IPS-11a (cell line): ENCODE data around the gene PMEL.
A peak's percentile ranks its signal among the peaks of the same experiment; 100 is the strongest.

Experiments
- H3K4me3 ChIP-seq: one replicate; pipeline ENCODE4 v1.5.1; 2013; ENCODE audit warnings: low read depth, low read length, control low read depth

The PMEL gene

GRCh38 chr12:55942577-55943136 is 23.2 kb downstream of the PMEL start:
- no peak overlapping the region for H3K4me3 ChIP-seq

- H3K4me3 ChIP-seq: no peak overlapping the region
These were observed 23.8 kb downstream of the PMEL start for GRCh38 chr12:55942055-55942454.

GRCh38 chr12:55940065-55940732 is 25.6 kb downstream of the PMEL start:
- no peak overlapping the region for H3K4me3 ChIP-seq

- H3K4me3 ChIP-seq: no peak overlapping the region
These were observed 26.9 kb downstream of the PMEL start for GRCh38 chr12:55938826-55939501.

- no peak overlapping the region for H3K4me3 ChIP-seq
These were observed 27.9 kb downstream of the PMEL start for GRCh38 chr12:55937981-55938380.

- no peak overlapping the region for H3K4me3 ChIP-seq
These were observed 30.1 kb downstream of the PMEL start for GRCh38 chr12:55935738-55936151.

- no peak overlapping the region for H3K4me3 ChIP-seq
These were observed 31.1 kb downstream of the PMEL start for GRCh38 chr12:55934773-55935172.

- no peak overlapping the region for H3K4me3 ChIP-seq
These were observed 31.8 kb downstream of the PMEL start for GRCh38 chr12:55933799-55934742.

GRCh38 chr12:55933169-55933798 is 32.6 kb downstream of the PMEL start:
- H3K4me3 ChIP-seq: no peak overlapping the region

- H3K4me3 ChIP-seq: peak overlapping the region; percentile 59
These were observed 33.3 kb downstream of the PMEL start for GRCh38 chr12:55932551-55932910.

- H3K4me3 ChIP-seq: peak overlapping the region; percentile 59
These were observed 33.9 kb downstream of the PMEL start for GRCh38 chr12:55931780-55932550.

- H3K4me3 ChIP-seq: peak overlapping the region; percentile 36
These were observed 34.5 kb downstream of the PMEL start for GRCh38 chr12:55931317-55931779.

- peak within 1 kb of the TSS; percentile 59 for H3K4me3 ChIP-seq
These were observed 35.0 kb downstream of the PMEL start, which contains the start of gene DGKA for GRCh38 chr12:55930771-55931316. DGKA (plus strand) TSS chr12:55931162; CDS start chr12:55936504, 5,342 bp downstream.

- H3K4me3 ChIP-seq: no peak overlapping the region
These were observed 36.5 kb downstream of the PMEL start for GRCh38 chr12:55929306-55929791.

- peak within 1 kb of the TSS; percentile 99 for H3K4me3 ChIP-seq
These were observed 38.0 kb downstream of the PMEL start, which contains the start of gene PYM1 for GRCh38 chr12:55927588-55928502. PYM1 (minus strand) TSS chr12:55927894; CDS start chr12:55927761, 133 bp downstream.

- peak overlapping the region; percentile 99 for H3K4me3 ChIP-seq
These were observed 38.9 kb downstream of the PMEL start for GRCh38 chr12:55926738-55927587.
